Thoracic aorta (tissue), 2 donors: ENCODE measurements around the gene DGKD. TPM values are rescaled to one million over a fixed set of nuclear protein-coding genes. Genes with fewer than 3 reads are reported as not detected.

Source experiments
- ATAC-seq: fragments of 150-250 bp; one replicate; pipeline ENCODE4 v1.8.0; 2017; ENCODE audit warnings: low read depth; ENCODE audit not compliant: insufficient number of reproducible peaks, low FRiP score
- DNase-seq: peaks from one replicate; pipeline ENCODE4 v3.0.0-alpha.2; 2020; ENCODE audit warnings: low spot score
- H3K27ac ChIP-seq, 2 donors: fragments of 200-600 bp; sonication (generic); 1 replicate in 1 of 2; 2 replicates in 1 of 2; pipeline ENCODE4 v1.5.1; 2016; ENCODE audit warnings: mild to moderate bottlenecking in 2 of 2, moderate library complexity in 2 of 2
- H3K27me3 ChIP-seq: fragments of 200-600 bp; sonication (generic); replicated peaks from 2 replicates; pipeline ENCODE4 v1.6.0; 2016; ENCODE audit warnings: mild to moderate bottlenecking; ENCODE audit not compliant: insufficient read depth
- H3K36me3 ChIP-seq: fragments of 200-600 bp; sonication (generic); one replicate; pipeline ENCODE4 v1.5.1; 2016
- H3K4me1 ChIP-seq, 2 donors: fragments of 200-600 bp; sonication (generic); 1 replicate in 1 of 2; 2 replicates in 1 of 2; pipeline versions ENCODE4 v1.5.1 to v1.6.0; 2016; ENCODE audit warnings: low read depth in 2 of 2, mild to moderate bottlenecking in 1 of 2; ENCODE audit not compliant: control insufficient read depth in 1 of 2
- H3K4me3 ChIP-seq: fragments of 200-600 bp; sonication (generic); 2 replicates; pipeline ENCODE4 v1.5.1; 2016; ENCODE audit warnings: mild to moderate bottlenecking
- H3K9me3 ChIP-seq: fragments of 200-600 bp; sonication (generic); 2 replicates; pipeline ENCODE4 v1.5.1; 2016
- total RNA-seq, 2 donors: library from RNA; depleted of rRNA; stranded (reverse); fragments of >200 nt; gene quantifications; one replicate each; pipeline versions ENCODE4 v1.1.0 to v1.2.3, GENCODE V29; 2016
- TF ChIP-seq, protein P1 (sequence below): fragments of 200-600 bp; sonication (generic); IDR thresholded peaks from one replicate; pipeline ENCODE4 v1.5.1; 2019; ENCODE audit warnings: antibody characterized with exemption

Gene DGKD
- total RNA-seq, 2 donors from 2014 or later, result 47.3 to 47.9 TPM

DNA sequence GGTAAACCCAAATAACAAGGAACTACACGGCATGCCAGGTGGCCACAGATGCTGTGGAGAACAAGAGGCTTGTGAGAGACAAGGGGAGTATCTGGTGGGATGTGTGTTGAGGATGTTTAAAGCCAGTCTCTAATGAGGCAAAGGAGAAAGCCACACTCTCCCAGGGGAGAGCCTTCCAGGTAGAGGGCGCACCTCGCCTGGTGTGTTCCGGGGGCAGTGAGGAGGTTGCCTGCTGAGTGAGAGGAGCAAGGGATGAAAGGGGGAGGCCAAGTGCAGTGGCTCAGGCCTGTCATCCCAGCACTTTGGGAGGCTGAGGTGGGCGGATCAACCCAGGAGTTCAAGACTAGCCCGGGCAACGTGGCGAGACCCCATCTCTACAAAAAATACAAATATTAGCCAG, 30.4 kb upstream of the DGKD start:
- TF ChIP-seq, protein P1, sequence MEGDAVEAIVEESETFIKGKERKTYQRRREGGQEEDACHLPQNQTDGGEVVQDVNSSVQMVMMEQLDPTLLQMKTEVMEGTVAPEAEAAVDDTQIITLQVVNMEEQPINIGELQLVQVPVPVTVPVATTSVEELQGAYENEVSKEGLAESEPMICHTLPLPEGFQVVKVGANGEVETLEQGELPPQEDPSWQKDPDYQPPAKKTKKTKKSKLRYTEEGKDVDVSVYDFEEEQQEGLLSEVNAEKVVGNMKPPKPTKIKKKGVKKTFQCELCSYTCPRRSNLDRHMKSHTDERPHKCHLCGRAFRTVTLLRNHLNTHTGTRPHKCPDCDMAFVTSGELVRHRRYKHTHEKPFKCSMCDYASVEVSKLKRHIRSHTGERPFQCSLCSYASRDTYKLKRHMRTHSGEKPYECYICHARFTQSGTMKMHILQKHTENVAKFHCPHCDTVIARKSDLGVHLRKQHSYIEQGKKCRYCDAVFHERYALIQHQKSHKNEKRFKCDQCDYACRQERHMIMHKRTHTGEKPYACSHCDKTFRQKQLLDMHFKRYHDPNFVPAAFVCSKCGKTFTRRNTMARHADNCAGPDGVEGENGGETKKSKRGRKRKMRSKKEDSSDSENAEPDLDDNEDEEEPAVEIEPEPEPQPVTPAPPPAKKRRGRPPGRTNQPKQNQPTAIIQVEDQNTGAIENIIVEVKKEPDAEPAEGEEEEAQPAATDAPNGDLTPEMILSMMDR, result no peak
- H3K4me3 ChIP-seq, result no peak overlapping the region
- H3K4me1 ChIP-seq, result no peaks in the 10 kb centered on the region
- no peaks in the 10 kb centered on the region for H3K27me3 ChIP-seq
- no peaks in the 10 kb centered on the region for H3K36me3 ChIP-seq
- ATAC-seq, result no peak
- no peak for DNase-seq
- no peaks in the 10 kb centered on the region for H3K9me3 ChIP-seq
- H3K27ac ChIP-seq, result no peak overlapping the region

DNA sequence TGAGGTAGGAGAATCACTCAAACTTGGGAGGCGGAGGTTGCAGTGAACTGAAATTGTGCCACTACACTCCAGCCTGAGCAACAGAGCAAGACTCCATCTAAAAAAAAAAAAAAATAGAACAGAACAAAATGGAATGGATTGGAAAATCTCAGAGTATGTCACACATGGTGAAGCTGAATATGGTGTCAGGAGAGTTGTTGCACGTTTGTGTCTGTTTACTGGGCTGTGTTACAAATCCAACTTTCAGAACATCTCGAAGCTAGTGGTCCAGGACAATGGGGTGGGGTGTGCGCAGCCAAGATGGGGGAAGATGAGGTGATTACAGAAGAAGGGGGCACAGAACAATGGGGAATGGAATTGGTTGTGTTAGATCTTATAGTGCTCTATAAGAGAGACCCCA, 29.0 kb upstream of the DGKD start:
- no peak overlapping the region for H3K27ac ChIP-seq
- DNase-seq (no peak), ATAC-seq (no peak)
- no peaks in the 10 kb centered on the region for H3K36me3 ChIP-seq
- TF ChIP-seq, protein P1, result no peak
- no peak overlapping the region for H3K4me3 ChIP-seq
- H3K9me3 ChIP-seq, result no peaks in the 10 kb centered on the region
- H3K27me3 ChIP-seq, result no peaks in the 10 kb centered on the region
- H3K4me1 ChIP-seq, result no peaks in the 10 kb centered on the region

- DNase-seq (no peak), ATAC-seq (no peak)
- H3K27me3 ChIP-seq, result no peaks in the 10 kb centered on the region
- H3K36me3 ChIP-seq, result no peaks in the 10 kb centered on the region
- no peak overlapping the region for H3K4me3 ChIP-seq
- no peak overlapping the region for H3K27ac ChIP-seq
- H3K9me3 ChIP-seq, result no peaks in the 10 kb centered on the region
- no peaks in the 10 kb centered on the region for H3K4me1 ChIP-seq
- TF ChIP-seq, protein P1, result no peak
These were observed 28.5 kb upstream of the DGKD start for GRCh38 chr2:233325814-233326213.

DNA sequence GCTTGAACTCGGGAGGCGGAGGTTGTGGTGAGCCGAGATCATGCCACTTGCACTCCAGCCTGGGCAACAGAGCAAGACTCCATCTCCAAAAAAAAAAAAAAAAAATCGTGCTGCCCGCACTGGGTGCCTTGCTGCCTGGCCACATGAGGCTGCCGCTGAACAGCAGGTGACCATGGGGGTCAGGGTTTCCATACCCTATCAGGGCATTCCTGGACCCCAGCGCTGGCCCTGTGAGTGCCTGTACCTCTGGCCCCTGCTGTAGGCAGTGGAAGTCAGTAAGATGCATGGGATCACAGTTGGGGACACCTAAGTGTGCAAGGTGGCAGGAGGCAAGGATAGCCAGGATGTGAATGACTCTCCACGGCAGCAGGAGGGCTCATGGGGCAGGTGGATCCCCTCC, 27.8 kb upstream of the DGKD start:
- TF ChIP-seq, protein P1, result no peak
- H3K4me3 ChIP-seq, result no peak overlapping the region
- H3K27me3 ChIP-seq, result no peaks in the 10 kb centered on the region
- no peak overlapping the region for H3K27ac ChIP-seq
- ATAC-seq, result no peak
- H3K36me3 ChIP-seq, result no peaks in the 10 kb centered on the region
- H3K9me3 ChIP-seq, result no peaks in the 10 kb centered on the region
- H3K4me1 ChIP-seq, result no peaks in the 10 kb centered on the region
- no peak for DNase-seq

GRCh38 chr2:233328922-233329321, 25.4 kb upstream of the DGKD start:
- Histone ChIP-seq H3K36me3 (no peaks in the 10 kb centered on the region), H3K4me1 (no peaks in the 10 kb centered on the region), H3K4me3 (no peak overlapping the region), H3K9me3 (no peaks in the 10 kb centered on the region), H3K27ac (no peak overlapping the region), H3K27me3 (no peaks in the 10 kb centered on the region)
- DNase-seq (no peak), ATAC-seq (no peak)
- TF ChIP-seq, protein P1, result no peak
